Uterus (tissue), 4 donors: ENCODE data around the gene RGS14. TPM values are rescaled to one million over a fixed set of nuclear protein-coding genes. Genes with fewer than 3 reads are reported as not detected.
"Not testable (repeated sequence)": the region's sequence is repeated elsewhere in the genome, so short reads cannot be mapped to it uniquely, and the experiment has no call there.

Source experiments
- DNase-seq, 2 donors: peaks; one replicate each; pipeline ENCODE4 v3.0.0-alpha.2; 2019 to 2020
- H3K27ac ChIP-seq, 2 donors: fragments of 200-600 bp; sonication (generic); 1 replicate in 1 of 2; 2 replicates in 1 of 2; pipeline ENCODE4 v1.5.1; 2016 to 2018
- H3K27me3 ChIP-seq, 2 donors: fragments of 200-600 bp; sonication (generic); one replicate each; pipeline ENCODE4 v1.5.1; 2018 to 2019; ENCODE audit warnings: control low read depth in 1 of 2
- H3K36me3 ChIP-seq, 2 donors: fragments of 200-600 bp; sonication (generic); one replicate each; pipeline ENCODE4 v1.5.1; 2019; ENCODE audit warnings: control low read depth in 1 of 2
- H3K4me1 ChIP-seq, 2 donors: fragments of 200-600 bp; sonication (generic); one replicate each; pipeline ENCODE4 v1.5.1; 2018 to 2019; ENCODE audit warnings: control low read depth in 1 of 2
- H3K4me3 ChIP-seq, 2 donors: fragments of 200-600 bp; sonication (generic); 1 replicate in 1 of 2; 2 replicates in 1 of 2; pipeline ENCODE4 v1.5.1; 2018 to 2019; ENCODE audit warnings: mild to moderate bottlenecking in 1 of 2
- H3K9me3 ChIP-seq, 2 donors: fragments of 200-600 bp; sonication (generic); one replicate each; pipeline ENCODE4 v1.5.1; 2019; ENCODE audit warnings: control low read depth in 1 of 2
- POLR2A ChIP-seq, 2 donors: fragments of 450-650 bp; IDR thresholded peaks; one replicate each; pipeline ENCODE4 v1.6.1; 2016; ENCODE audit warnings: antibody characterized with exemption in 2 of 2, mild to moderate bottlenecking in 1 of 2, moderate library complexity in 1 of 2
- intact Hi-C: fragments of 100-400 bp; cut with DNase I; formaldehyde crosslinking; loops from one replicate; pipeline ENCODE4 v1.15.1; 2023; ENCODE audit warnings: low total_unique reads
- total RNA-seq, 4 donors: library from RNA; depleted of rRNA in 3 of 4; stranded (reverse); fragments of >200 nt in 3 of 4; gene quantifications; one replicate each; pipeline versions ENCODE4 v1.1.0 to v1.2.4, GENCODE V29; 2014 to 2023
- TF ChIP-seq, protein P1 (sequence below), 4 experiments: fragments of 200-600 bp in 2 of 4; fragments of 450-650 bp in 2 of 4; sonication (generic) in 2 of 4; IDR thresholded peaks; one replicate each; pipeline ENCODE4 v1.5.1; 2016 to 2019; ENCODE audit warnings: antibody characterized with exemption in 4 of 4, mild to moderate bottlenecking in 2 of 4, moderate library complexity in 1 of 4
- donor health status: DM: yes; HTN: yes; CAD: no.

Gene RGS14
- total RNA-seq, 4 donors from 2014 or later, result 1.5 to 25.6 (median 13.6) TPM

DNA sequence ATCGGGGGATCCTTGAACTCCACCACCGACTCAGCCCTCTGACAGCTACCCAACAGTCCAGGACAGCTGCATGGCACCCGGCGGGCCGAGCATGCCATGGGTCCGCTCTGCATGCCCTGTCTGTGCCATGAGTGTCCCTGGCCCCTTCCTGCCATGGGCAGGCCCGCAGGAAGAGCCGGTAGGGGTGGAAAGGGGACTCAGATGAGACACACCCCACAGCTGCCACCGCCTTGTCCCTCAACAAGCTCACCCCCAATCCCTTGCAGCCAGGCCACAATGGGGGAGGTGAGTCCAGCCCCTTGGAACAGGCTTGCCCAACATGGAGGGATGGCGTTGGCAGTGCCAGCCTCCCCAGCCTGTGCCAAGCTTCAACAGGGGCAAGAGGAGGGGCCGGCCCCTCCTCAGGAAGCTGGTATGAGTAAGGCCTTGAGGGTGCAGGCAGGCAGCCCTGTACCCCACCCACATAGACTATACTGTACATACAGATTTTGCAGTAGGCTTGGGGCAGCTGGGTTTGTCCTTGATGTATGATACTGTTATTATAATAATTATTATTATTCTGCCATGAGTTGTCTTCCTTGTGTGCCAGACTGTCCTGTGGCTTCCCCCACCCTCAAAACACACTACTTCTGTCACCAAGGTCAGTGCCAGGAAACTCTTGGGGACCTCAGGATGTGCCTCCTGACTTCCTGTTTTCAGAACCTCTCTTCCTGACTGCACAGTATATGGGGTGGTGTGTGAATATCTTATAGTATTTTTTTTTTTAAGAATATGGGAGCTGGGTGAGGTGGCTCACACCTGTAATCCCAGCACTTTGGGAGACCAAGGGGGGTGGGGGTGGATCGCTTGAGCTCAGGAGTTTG, 14.5 kb downstream of the RGS14 start:
- DNase-seq, result no peak
- Histone ChIP-seq H3K4me3 (no peak overlapping the region), H3K36me3 (no peaks in the 10 kb centered on the region), H3K4me1 (peaks cover 0 to 10% of the 10 kb centered on the region in 2 donors), H3K9me3 (no peaks in the 10 kb centered on the region), H3K27me3 (no peaks in the 10 kb centered on the region), H3K27ac (no peak overlapping the region)
- TF ChIP-seq, protein P1, sequence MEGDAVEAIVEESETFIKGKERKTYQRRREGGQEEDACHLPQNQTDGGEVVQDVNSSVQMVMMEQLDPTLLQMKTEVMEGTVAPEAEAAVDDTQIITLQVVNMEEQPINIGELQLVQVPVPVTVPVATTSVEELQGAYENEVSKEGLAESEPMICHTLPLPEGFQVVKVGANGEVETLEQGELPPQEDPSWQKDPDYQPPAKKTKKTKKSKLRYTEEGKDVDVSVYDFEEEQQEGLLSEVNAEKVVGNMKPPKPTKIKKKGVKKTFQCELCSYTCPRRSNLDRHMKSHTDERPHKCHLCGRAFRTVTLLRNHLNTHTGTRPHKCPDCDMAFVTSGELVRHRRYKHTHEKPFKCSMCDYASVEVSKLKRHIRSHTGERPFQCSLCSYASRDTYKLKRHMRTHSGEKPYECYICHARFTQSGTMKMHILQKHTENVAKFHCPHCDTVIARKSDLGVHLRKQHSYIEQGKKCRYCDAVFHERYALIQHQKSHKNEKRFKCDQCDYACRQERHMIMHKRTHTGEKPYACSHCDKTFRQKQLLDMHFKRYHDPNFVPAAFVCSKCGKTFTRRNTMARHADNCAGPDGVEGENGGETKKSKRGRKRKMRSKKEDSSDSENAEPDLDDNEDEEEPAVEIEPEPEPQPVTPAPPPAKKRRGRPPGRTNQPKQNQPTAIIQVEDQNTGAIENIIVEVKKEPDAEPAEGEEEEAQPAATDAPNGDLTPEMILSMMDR (IDR thresholded peaks at IDR 0.05), result no peak
- no peak for TF ChIP-seq POLR2A (IDR thresholded peaks at IDR 0.05)
- intact Hi-C loops, result no loop called here

DNA sequence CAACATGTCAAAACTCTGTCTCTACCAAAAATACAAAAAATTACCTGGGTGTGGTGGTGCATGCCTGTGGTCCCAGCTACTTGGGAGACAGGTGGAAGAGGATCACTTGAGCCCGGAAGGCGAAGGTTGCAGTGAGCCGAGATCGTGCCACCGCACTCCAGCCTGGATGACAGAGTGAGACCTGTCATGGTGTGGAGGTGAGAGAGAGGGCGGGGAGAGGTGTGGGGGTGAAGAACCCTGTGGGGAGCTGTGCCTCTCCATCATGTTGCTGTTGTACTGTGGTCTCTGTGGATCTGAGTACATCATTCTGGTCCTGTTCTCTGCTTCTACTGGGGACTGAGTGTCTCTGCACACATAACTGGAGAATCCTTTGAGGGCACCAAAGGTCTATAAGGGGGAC, 15.2 kb downstream of the RGS14 start:
- H3K4me1 ChIP-seq, result peaks cover 0 to 7% of the 10 kb centered on the region in 2 donors
- TF ChIP-seq, protein P1 (IDR thresholded peaks at IDR 0.05), result no peak
- no peak for TF ChIP-seq POLR2A (IDR thresholded peaks at IDR 0.05)
- no peaks in the 10 kb centered on the region for H3K36me3 ChIP-seq
- H3K9me3 ChIP-seq, result no peaks in the 10 kb centered on the region
- H3K27ac ChIP-seq, result no peak overlapping the region
- DNase-seq, result no peak
- no peak overlapping the region for H3K4me3 ChIP-seq
- intact Hi-C loops, result no loop called here
- no peaks in the 10 kb centered on the region for H3K27me3 ChIP-seq

DNA sequence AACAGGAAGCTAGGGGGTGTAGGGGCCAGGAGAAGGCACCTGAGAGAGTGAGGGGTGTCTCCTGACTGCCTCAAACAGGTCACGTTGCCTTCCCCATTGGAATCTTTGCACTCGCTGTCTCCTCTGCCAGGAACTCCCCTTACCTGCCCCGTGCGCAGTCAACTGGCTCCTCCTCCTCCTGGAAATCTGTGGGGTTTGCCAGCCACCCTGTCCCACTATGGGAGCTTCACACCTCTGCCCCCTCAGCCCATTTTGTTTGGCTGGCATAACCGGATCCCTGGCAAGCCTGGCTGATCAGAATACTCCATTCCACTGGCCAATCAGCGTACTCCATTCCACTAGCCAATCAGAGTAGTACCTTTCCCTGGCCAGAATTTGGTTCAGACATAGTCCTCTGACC, 16.1 kb downstream of the RGS14 start:
- intact Hi-C loops, result no loop called here
- Histone ChIP-seq H3K9me3 (no peaks in the 10 kb centered on the region), H3K4me1 (peaks cover 0 to 7% of the 10 kb centered on the region in 2 donors), H3K27ac (no peak overlapping the region), H3K4me3 (no peak overlapping the region), H3K27me3 (no peaks in the 10 kb centered on the region), H3K36me3 (no peaks in the 10 kb centered on the region)
- TF ChIP-seq, protein P1 (IDR thresholded peaks at IDR 0.05), result no peak
- TF ChIP-seq POLR2A (IDR thresholded peaks at IDR 0.05), result no peak
- no peak for DNase-seq

DNA sequence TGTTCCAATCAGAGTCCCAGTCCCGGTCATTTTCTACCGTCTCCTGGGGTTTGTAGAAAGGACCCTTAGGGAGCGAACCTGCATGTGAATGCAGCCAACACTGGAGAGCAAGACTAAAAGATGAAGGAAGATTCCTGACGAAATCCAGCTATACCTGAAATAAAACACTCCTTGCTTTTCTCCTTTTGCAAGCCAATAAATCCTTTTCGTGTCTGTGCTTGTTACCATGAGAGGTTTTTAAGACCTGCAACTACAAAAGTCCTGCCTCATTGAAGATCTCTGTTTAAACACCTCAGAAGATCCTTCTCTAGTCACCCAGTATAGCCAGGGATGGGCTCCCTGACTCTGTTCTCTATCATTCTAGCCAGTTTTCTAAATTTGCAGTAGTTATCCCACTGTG, 16.5 kb downstream of the RGS14 start:
- no peak overlapping the region for H3K4me3 ChIP-seq
- intact Hi-C loops, result no loop called here
- TF ChIP-seq, protein P1 (IDR thresholded peaks at IDR 0.05), result no peak
- no peak for TF ChIP-seq POLR2A (IDR thresholded peaks at IDR 0.05)
- no peak overlapping the region for H3K27ac ChIP-seq
- DNase-seq, result no peak
- H3K27me3 ChIP-seq, result no peaks in the 10 kb centered on the region
- H3K36me3 ChIP-seq, result no peaks in the 10 kb centered on the region
- peaks cover 0 to 7% of the 10 kb centered on the region in 2 donors for H3K4me1 ChIP-seq
- H3K9me3 ChIP-seq, result no peaks in the 10 kb centered on the region

DNA sequence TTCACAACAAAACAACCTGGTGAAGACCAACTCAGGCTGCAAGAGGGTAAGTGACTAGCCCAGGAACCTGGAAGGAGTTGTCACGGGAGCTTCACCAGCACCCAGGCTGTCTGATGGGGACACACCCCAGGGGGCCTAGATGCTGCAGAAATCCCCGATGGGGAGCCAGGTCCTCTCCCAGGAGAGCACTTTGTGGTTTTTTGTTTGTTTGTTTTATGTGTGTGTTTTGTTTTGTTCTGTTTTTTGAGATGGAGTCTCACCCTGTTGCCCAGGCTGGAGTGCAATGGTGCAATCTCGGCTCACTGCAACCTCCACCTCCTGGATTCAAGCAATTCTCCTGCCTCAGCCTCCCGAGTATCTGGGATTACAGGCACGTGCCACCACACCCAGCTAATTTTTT, 17.8 kb downstream of the RGS14 start:
- DNase-seq, H3K27ac ChIP-seq, H3K4me3 ChIP-seq, H3K27me3 ChIP-seq, intact Hi-C loops, H3K4me1 ChIP-seq, H3K36me3 ChIP-seq, H3K9me3 ChIP-seq: not testable (repeated sequence)
